ENCODE data around the gene SIK1.
"Not testable (repeated sequence)": the region's sequence is repeated elsewhere in the genome, so short reads cannot be mapped to it uniquely, and the experiment has no call there.

- TF ChIP-seq CTCF (conservative IDR thresholded peaks at IDR 0.05 in 1 of 2, IDR thresholded peaks at IDR 0.05 in 1 of 2; ENCODE audit: low read depth in 1 of 2, low read length in 2 of 2); EZH2 (IDR thresholded peaks at IDR 0.05; ENCODE audit: low read length, missing control alignments): not testable (repeated sequence)
Observed at GRCh38 chr21:43399595-43400015, 27.3 kb downstream of the SIK1 start.

All from fibroblast of lung (primary cell).